Muscle of leg (tissue), 11 donors: Measurements from ENCODE around the gene LSM7. TPM values are rescaled to one million over a fixed set of nuclear protein-coding genes. Genes with fewer than 3 reads are reported as not detected.
"Not testable (repeated sequence)": the region's sequence is repeated elsewhere in the genome, so short reads cannot be mapped to it uniquely, and the experiment has no call there.

Experiments
- DNase-seq: peaks from one replicate; pipeline ENCODE4 v3.0.0; 2013
- H3K27ac ChIP-seq: one replicate; pipeline ENCODE4 v1.5.1; 2013; ENCODE audit warnings: mild to moderate bottlenecking, low read length, control low read depth
- H3K27me3 ChIP-seq: one replicate; pipeline ENCODE4 v1.6.1; 2013; ENCODE audit warnings: low read length; ENCODE audit not compliant: control insufficient read depth, insufficient read depth
- H3K36me3 ChIP-seq: one replicate; pipeline ENCODE4 v1.6.1; 2013; ENCODE audit warnings: low read length; ENCODE audit not compliant: control insufficient read depth, insufficient read depth
- H3K4me1 ChIP-seq: one replicate; pipeline ENCODE4 v1.6.1; 2013; ENCODE audit warnings: low read length; ENCODE audit not compliant: control insufficient read depth, insufficient read depth
- H3K4me3 ChIP-seq: one replicate; pipeline ENCODE4 v1.5.1; 2013; ENCODE audit warnings: low read length, control low read depth
- H3K9me3 ChIP-seq: replicated peaks from 2 replicates; pipeline ENCODE4 v1.6.1; 2013; ENCODE audit warnings: low read depth, low read length; ENCODE audit not compliant: control insufficient read depth
- WGBS: methylation state at CpG from one replicate; pipeline ENCODE4 v1.1.5; 2013; ENCODE audit warnings: missing lambda C conversion rate; ENCODE audit not compliant: insufficient coverage; 5-methylcytosine and 5-hydroxymethylcytosine counted together
- polyA plus RNA-seq, 8 donors: library from polyadenylated mRNA; unstranded; fragments of 120-200 nt; gene quantifications; one replicate each; pipeline versions ENCODE4 v1.2.1 to v1.2.3, GENCODE V29; 2013; ENCODE audit warnings: inconsistent platforms in 1 of 8, low replicate concordance in 1 of 8; ENCODE audit not compliant: insufficient read length in 8 of 8, insufficient read depth in 1 of 8
- total RNA-seq: library from RNA; stranded (reverse); fragments of 120-200 nt; gene quantifications from one replicate; pipeline ENCODE4 v1.2.4, GENCODE V29; 2013

Gene LSM7
- total and polyA plus RNA-seq, 9 donors: 83.0 to 102 (median 95.2) TPM

- 93% methylated on average over 24 of the region's 24 CpGs for WGBS
- peaks cover 62% of the 10 kb centered on the region for H3K36me3 ChIP-seq
Measured at GRCh38 chr19:2349818-2350217, 21.4 kb upstream of the LSM7 start.

GRCh38 chr19:2345794-2346663 lies 17.6 kb upstream of the LSM7 start:
- 49% methylated on average over 18 of the region's 25 CpGs for WGBS
- H3K9me3 ChIP-seq: no peaks in the 10 kb centered on the region
- H3K4me1 ChIP-seq: no peaks in the 10 kb centered on the region
- H3K4me3 ChIP-seq: no peak overlapping the region
- no peak overlapping the region for H3K27ac ChIP-seq
- H3K27me3 ChIP-seq: no peaks in the 10 kb centered on the region
- H3K36me3 ChIP-seq: peaks cover 66% of the 10 kb centered on the region
- DNase-seq: no peak

More at GRCh38 chr19:2349818-2350217, 21.4 kb upstream of the LSM7 start:
- not testable (repeated sequence) for H3K4me1 ChIP-seq, DNase-seq, H3K27me3 ChIP-seq, H3K9me3 ChIP-seq, H3K27ac ChIP-seq, H3K4me3 ChIP-seq

GRCh38 chr19:2345076-2345475 lies 16.7 kb upstream of the LSM7 start:
- H3K4me1 ChIP-seq: no peaks in the 10 kb centered on the region
- WGBS: 94% methylated on average over 17 of the region's 17 CpGs
- peaks cover 64% of the 10 kb centered on the region for H3K36me3 ChIP-seq
- H3K27me3 ChIP-seq: no peaks in the 10 kb centered on the region
- H3K9me3 ChIP-seq: no peaks in the 10 kb centered on the region
- no peak overlapping the region for H3K27ac ChIP-seq
- no peak overlapping the region for H3K4me3 ChIP-seq
- DNase-seq: no peak

- H3K27me3 ChIP-seq: no peaks in the 10 kb centered on the region
- 93% methylated on average over 23 of the region's 24 CpGs for WGBS
Measured at GRCh38 chr19:2344381-2344870, 16.0 kb upstream of the LSM7 start.

GRCh38 chr19:2343289-2343982 lies 15.1 kb upstream of the LSM7 start:
- no peak overlapping the region for H3K27ac ChIP-seq
- WGBS: 92% methylated on average over 30 of the region's 31 CpGs
- no peak overlapping the region for H3K4me3 ChIP-seq
- H3K27me3 ChIP-seq: no peaks in the 10 kb centered on the region
- DNase-seq: no peak
- no peaks in the 10 kb centered on the region for H3K9me3 ChIP-seq
- no peaks in the 10 kb centered on the region for H3K4me1 ChIP-seq
- peaks cover 68% of the 10 kb centered on the region for H3K36me3 ChIP-seq

More at GRCh38 chr19:2344381-2344870, 16.0 kb upstream of the LSM7 start:
- DNase-seq: no peak
- Histone ChIP-seq H3K36me3 (peaks cover 64% of the 10 kb centered on the region), H3K9me3 (no peaks in the 10 kb centered on the region), H3K27ac (no peak overlapping the region), H3K4me1 (no peaks in the 10 kb centered on the region), H3K4me3 (no peak overlapping the region)

- Histone ChIP-seq H3K27me3 (no peaks in the 10 kb centered on the region), H3K27ac (no peak overlapping the region), H3K4me1 (peaks cover 4% of the 10 kb centered on the region), H3K9me3 (no peaks in the 10 kb centered on the region), H3K4me3 (no peak overlapping the region), H3K36me3 (peaks cover 69% of the 10 kb centered on the region)
- DNase-seq: no peak
- 93% methylated on average over 29 of the region's 29 CpGs for WGBS
Measured at GRCh38 chr19:2342656-2343288, 14.4 kb upstream of the LSM7 start.

- WGBS: 80% methylated on average over 14 of the region's 15 CpGs
- Histone ChIP-seq H3K4me1 (peaks cover 12% of the 10 kb centered on the region), H3K27ac (no peak overlapping the region), H3K4me3 (no peak overlapping the region), H3K27me3 (no peaks in the 10 kb centered on the region), H3K9me3 (no peaks in the 10 kb centered on the region), H3K36me3 (peaks cover 69% of the 10 kb centered on the region)
- DNase-seq: no peak
Measured at GRCh38 chr19:2341982-2342381, 13.6 kb upstream of the LSM7 start.

- no peak overlapping the region for H3K4me3 ChIP-seq
- H3K9me3 ChIP-seq: no peaks in the 10 kb centered on the region
- WGBS: 88% methylated on average over 13 of the region's 24 CpGs
- peaks cover 64% of the 10 kb centered on the region for H3K36me3 ChIP-seq
- no peak for DNase-seq
- no peak overlapping the region for H3K27ac ChIP-seq
- H3K27me3 ChIP-seq: no peaks in the 10 kb centered on the region
- H3K4me1 ChIP-seq: peaks cover 18% of the 10 kb centered on the region
Measured at GRCh38 chr19:2341244-2341751, 12.9 kb upstream of the LSM7 start.

- peaks cover 18% of the 10 kb centered on the region for H3K4me1 ChIP-seq
- 93% methylated on average over 37 of the region's 38 CpGs for WGBS
- no peaks in the 10 kb centered on the region for H3K9me3 ChIP-seq
- no peak overlapping the region for H3K4me3 ChIP-seq
- H3K27ac ChIP-seq: no peak overlapping the region
- no peak for DNase-seq
- no peaks in the 10 kb centered on the region for H3K27me3 ChIP-seq
- H3K36me3 ChIP-seq: peaks cover 62% of the 10 kb centered on the region
Measured at GRCh38 chr19:2340496-2341243, 12.3 kb upstream of the LSM7 start.
